ENCODE data around the gene CCDC6.
"Not testable (repeated sequence)": the region's sequence is repeated elsewhere in the genome, so short reads cannot be mapped to it uniquely, and the experiment has no call there.

Gene CCDC6

GRCh38 chr10:59879363-59879913, 26.9 kb downstream of the CCDC6 start:
- no peak for DNase-seq

GRCh38 chr10:59878915-59879314, 27.4 kb downstream of the CCDC6 start:
- DNase-seq = no peak

- no peak for DNase-seq
Measured at GRCh38 chr10:59878289-59878688, 28.1 kb downstream of the CCDC6 start.

DNA sequence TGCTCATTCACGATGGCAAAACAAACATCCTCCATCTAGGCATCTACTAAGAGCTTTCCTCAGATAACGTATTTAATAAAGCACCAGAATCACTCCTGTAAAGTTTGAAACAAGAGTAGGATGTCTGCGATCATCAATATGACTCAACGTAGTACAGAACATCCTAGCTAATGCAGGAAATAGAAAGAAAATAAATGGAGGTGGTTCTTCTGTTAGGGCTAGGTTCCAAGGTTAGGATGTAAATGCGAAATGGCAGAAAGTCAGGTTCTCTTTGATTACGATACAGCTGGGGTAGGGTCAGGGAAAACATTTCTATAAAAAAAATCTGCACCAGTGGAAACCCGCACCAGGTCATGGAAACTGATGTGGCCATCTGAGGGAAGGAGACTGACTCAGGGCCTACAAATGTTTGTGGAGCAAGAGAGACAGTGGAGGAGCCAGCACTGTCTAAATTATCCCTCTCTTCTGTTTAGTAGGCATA, 29.1 kb downstream of the CCDC6 start:
- no peak for DNase-seq

GRCh38 chr10:59876695-59877094, 29.7 kb downstream of the CCDC6 start:
- no peak for DNase-seq

- DNase-seq = not testable (repeated sequence)
Measured at GRCh38 chr10:59876208-59876607, 30.1 kb downstream of the CCDC6 start.

- no peak for DNase-seq
Measured at GRCh38 chr10:59873896-59874295, 32.5 kb downstream of the CCDC6 start.

GRCh38 chr10:59872892-59873463, 33.4 kb downstream of the CCDC6 start:
- DNase-seq = no peak

- no peak for DNase-seq
Measured at GRCh38 chr10:59870152-59870551, 36.2 kb downstream of the CCDC6 start.

- no peak for DNase-seq
Measured at GRCh38 chr10:59869594-59869940, 36.8 kb downstream of the CCDC6 start.

- no peak for DNase-seq
Measured at GRCh38 chr10:59868696-59869593, 37.4 kb downstream of the CCDC6 start.

DNA sequence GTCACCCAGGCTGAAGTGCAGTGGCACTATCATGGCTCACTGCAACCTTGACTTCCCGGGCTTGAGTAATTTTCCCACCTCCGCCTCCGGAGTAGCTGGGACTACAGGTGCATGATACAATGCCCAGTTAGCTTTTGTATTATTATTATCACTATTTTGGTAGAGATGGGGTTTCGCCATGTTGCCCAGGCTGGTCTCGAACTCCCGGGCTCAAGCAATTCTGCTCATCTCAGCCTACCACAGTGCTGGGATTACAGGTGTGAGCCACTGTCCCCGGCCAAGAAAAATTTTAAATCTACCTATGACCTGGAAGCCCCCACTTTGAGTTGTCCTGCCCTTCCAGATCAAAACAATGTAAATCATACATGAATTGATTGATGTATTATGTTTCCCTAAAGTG, 38.8 kb downstream of the CCDC6 start:
- DNase-seq = no peak

DNA sequence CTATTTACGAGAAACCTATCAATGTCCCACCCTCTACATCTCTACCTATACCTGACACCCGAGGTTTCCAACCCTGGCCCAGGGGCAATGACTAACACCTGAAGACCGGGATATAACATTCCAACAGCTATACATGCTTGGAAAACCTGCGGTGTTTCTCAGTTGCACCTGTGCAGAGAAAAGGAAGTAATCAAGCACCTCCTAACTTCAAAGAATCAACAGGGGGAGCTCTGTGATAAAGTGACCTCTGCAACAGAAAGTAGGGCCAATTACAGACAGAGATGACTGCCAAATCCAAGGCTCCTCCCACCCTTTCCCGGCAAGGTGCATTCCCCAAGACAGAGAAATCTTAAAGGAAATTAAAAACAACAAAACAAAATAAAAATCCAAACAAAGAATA, 41.3 kb downstream of the CCDC6 start:
- DNase-seq = no peak

- DNase-seq = no peak
Measured at GRCh38 chr10:59864141-59864962, 42.0 kb downstream of the CCDC6 start.

GRCh38 chr10:59859570-59859969, 46.8 kb downstream of the CCDC6 start:
- no peak for DNase-seq

DNA sequence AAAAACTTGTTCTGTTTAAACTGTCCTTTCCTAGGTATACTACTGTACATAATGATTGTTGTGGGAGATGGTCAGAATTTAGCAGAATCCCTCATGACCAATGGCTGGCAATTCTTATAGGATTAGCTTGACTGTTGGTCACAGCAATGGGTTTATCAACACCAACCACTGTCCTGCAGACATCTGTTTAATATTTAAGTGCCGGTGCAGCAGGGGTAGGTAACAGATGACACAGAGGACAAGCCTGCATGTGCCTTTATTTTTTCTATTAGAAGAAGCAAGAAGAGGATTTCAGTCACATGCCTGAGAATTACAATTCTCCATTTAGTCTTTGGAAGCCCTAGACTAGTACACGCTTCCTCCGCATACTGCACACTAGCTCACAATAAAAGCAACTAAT, 48.4 kb downstream of the CCDC6 start:
- no peak for DNase-seq

GRCh38 chr10:59857049-59857448, 49.3 kb downstream of the CCDC6 start:
- DNase-seq = no peak

GRCh38 chr10:59856104-59856503, 50.3 kb downstream of the CCDC6 start:
- no peak for DNase-seq

DNA sequence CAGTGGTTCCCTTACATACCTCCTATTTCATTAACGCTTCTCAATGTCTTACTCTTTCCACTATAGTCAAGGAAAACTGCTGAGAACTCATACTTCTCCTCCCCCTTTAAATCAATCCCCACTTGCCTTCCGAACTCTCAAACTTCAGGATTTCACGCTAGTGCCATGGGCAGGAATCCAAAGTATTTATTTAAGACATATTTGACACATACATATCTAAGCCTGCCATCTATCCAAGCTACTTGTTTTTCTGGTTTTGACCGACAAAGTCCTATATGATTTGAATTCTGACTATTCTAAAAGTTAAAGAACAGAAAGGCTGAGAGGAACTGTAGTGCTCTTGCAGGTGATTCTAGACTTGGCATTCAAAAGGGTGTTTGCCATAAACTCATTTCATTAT, 51.8 kb downstream of the CCDC6 start:
- no peak for DNase-seq

- no peak for DNase-seq
Measured at GRCh38 chr10:59852670-59853069, 53.7 kb downstream of the CCDC6 start.

DNA sequence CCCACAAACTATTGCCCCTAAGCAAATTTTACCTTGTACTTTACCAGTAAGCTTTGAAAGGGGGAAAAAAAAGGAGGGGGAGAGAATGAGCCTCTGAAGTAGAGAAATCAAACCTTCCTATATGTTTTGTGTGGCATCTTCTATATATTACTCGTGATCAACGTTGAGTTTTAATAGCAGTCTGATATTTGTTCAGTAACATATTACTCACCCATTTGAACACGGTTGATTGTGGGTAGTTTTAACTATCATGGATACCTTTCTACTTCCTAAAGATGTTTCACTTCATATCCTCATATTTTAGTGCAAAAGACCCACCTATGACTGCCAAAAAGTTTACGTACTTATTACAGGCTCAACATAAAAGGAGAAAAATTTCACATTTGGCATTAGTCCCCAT, 54.5 kb downstream of the CCDC6 start:
- no peak for DNase-seq

- no peak for DNase-seq
Measured at GRCh38 chr10:59847888-59848287, 58.5 kb downstream of the CCDC6 start.

DNA sequence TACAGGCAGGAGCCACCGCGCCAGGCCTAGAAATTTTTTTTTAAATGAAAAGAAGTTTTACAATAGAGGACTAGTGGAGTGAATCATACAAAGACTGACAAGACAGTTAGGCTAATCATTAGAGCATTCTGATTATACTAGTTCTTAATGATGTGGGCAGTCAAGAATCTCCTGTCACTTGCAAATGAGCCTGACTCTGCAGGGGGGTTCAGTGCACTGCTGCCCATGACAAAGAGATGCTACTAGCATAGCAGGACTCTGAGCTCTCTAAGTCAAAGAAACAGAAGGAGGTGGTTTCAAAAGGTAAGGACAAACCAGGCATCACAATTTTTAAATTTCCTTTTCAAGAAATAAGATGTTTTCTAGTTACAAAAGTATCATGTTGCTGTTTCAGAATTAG, 59.0 kb downstream of the CCDC6 start:
- DNase-seq = no peak
